Measurements from ENCODE around the gene KLK1.

DNA sequence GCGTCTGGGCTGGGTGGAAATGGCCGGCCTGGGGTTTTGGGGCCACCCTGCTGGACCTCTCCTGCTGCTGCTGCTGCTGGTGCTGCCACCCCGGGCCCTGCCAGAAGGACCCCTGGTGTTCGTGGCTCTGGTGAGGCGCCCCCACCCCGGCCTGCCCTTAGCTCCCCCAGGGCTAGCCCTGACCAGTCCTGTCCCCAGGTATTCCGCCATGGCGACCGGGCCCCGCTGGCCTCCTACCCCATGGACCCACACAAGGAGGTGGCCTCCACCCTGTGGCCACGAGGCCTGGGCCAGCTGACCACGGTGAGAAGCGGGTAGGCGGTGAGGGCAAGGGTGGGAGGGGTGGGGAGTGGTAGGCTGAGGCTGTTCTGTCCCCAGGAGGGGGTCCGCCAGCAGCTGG lies 33.2 kb downstream of the KLK1 start, which contains the start of gene ACP4:
- TF ChIP-seq, protein P1, sequence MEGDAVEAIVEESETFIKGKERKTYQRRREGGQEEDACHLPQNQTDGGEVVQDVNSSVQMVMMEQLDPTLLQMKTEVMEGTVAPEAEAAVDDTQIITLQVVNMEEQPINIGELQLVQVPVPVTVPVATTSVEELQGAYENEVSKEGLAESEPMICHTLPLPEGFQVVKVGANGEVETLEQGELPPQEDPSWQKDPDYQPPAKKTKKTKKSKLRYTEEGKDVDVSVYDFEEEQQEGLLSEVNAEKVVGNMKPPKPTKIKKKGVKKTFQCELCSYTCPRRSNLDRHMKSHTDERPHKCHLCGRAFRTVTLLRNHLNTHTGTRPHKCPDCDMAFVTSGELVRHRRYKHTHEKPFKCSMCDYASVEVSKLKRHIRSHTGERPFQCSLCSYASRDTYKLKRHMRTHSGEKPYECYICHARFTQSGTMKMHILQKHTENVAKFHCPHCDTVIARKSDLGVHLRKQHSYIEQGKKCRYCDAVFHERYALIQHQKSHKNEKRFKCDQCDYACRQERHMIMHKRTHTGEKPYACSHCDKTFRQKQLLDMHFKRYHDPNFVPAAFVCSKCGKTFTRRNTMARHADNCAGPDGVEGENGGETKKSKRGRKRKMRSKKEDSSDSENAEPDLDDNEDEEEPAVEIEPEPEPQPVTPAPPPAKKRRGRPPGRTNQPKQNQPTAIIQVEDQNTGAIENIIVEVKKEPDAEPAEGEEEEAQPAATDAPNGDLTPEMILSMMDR (IDR thresholded peaks at IDR 0.05): no peak
- TF ChIP-seq POLR2A (IDR thresholded peaks at IDR 0.05) (no peak), POLR2AphosphoS5 (IDR thresholded peaks at IDR 0.05) (no peak)
